GM19455 (cell line): ENCODE data around the gene NAT10.

Experiments
- ATAC-seq: cut with Tn5 transposase; IDR thresholded peaks from one replicate; pipeline ENCODE4 v1.9.1; 2021; ENCODE audit not compliant: unreplicated experiment

Gene NAT10

GRCh38 chr11:34148504-34149165 is 43.2 kb downstream of the NAT10 start:
- ATAC-seq, result no peak

GRCh38 chr11:34149274-34149673 is 43.8 kb downstream of the NAT10 start:
- ATAC-seq, result no peak

- ATAC-seq, result no peak
Observed at GRCh38 chr11:34149786-34150185, 44.4 kb downstream of the NAT10 start.

GRCh38 chr11:34150494-34151151 is 45.2 kb downstream of the NAT10 start:
- ATAC-seq, result no peak

- no peak for ATAC-seq
Observed at GRCh38 chr11:34151166-34151565, 45.7 kb downstream of the NAT10 start.

- no peak for ATAC-seq
Observed at GRCh38 chr11:34151916-34152845, 46.8 kb downstream of the NAT10 start.

GRCh38 chr11:34154059-34154875 is 48.8 kb downstream of the NAT10 start:
- ATAC-seq, result peak; percentile 58

- no peak for ATAC-seq
Observed at GRCh38 chr11:34155057-34155756, 49.8 kb downstream of the NAT10 start.

GRCh38 chr11:34155757-34156062 is 50.3 kb downstream of the NAT10 start:
- ATAC-seq, result no peak

- no peak for ATAC-seq
Observed at GRCh38 chr11:34157163-34157562, 51.7 kb downstream of the NAT10 start.

GRCh38 chr11:34158661-34159060 is 53.2 kb downstream of the NAT10 start:
- no peak for ATAC-seq

GRCh38 chr11:34160049-34160721 is 54.8 kb downstream of the NAT10 start:
- no peak for ATAC-seq

GRCh38 chr11:34160791-34161190 is 55.4 kb downstream of the NAT10 start:
- ATAC-seq, result no peak

- no peak for ATAC-seq
Observed at GRCh38 chr11:34161361-34161760, 55.9 kb downstream of the NAT10 start.

GRCh38 chr11:34161812-34162492 is 56.5 kb downstream of the NAT10 start:
- no peak for ATAC-seq

- ATAC-seq, result no peak
Observed at GRCh38 chr11:34162493-34162820, 57.0 kb downstream of the NAT10 start.

- ATAC-seq, result no peak
Observed at GRCh38 chr11:34162856-34163255, 57.4 kb downstream of the NAT10 start.

GRCh38 chr11:34165121-34165520 is 59.7 kb downstream of the NAT10 start:
- ATAC-seq, result no peak

GRCh38 chr11:34165786-34166555 is 60.5 kb downstream of the NAT10 start:
- no peak for ATAC-seq
